Measurements from ENCODE around the gene DRC7. TPM values are rescaled to one million over a fixed set of nuclear protein-coding genes. Genes with fewer than 3 reads are reported as not detected.

The DRC7 gene
- total and polyA plus RNA-seq, 2 experiments from 2014 or later, result 0.83 to 2.0 TPM

- Histone ChIP-seq H3K27me3 (no peaks in the 10 kb centered on the region), H3K4me3 (no peak overlapping the region), H3K9me3 (ENCODE audit: low read depth) (no peaks in the 10 kb centered on the region), H3K27ac (no peak overlapping the region), H3K4me1 (ENCODE audit: low read depth) (peaks cover 9% of the 10 kb centered on the region), H3K36me3 (no peaks in the 10 kb centered on the region)
- TF ChIP-seq CTCF (IDR thresholded peaks at IDR 0.05; ENCODE audit: low read depth, low read length), result no peak
- no peak for DNase-seq (ENCODE audit: low read depth in 1 of 2, low spot score in 1 of 2)
Measured at GRCh38 chr16:57683636-57684545, 10.7 kb upstream of the DRC7 start.

GRCh38 chr16:57684626-57685358, 9.8 kb upstream of the DRC7 start:
- H3K27ac ChIP-seq, result no peak overlapping the region
- H3K27me3 ChIP-seq, result no peaks in the 10 kb centered on the region
- no peaks in the 10 kb centered on the region for H3K36me3 ChIP-seq
- H3K9me3 ChIP-seq (ENCODE audit: low read depth), result no peaks in the 10 kb centered on the region
- H3K4me3 ChIP-seq, result no peak overlapping the region
- DNase-seq (ENCODE audit: low read depth in 1 of 2, low spot score in 1 of 2), result no peak
- H3K4me1 ChIP-seq (ENCODE audit: low read depth), result peaks cover 14% of the 10 kb centered on the region
- TF ChIP-seq CTCF (IDR thresholded peaks at IDR 0.05; ENCODE audit: low read depth, low read length), result no peak

GRCh38 chr16:57685633-57686032, 9.0 kb upstream of the DRC7 start:
- no peak overlapping the region for H3K27ac ChIP-seq
- no peaks in the 10 kb centered on the region for H3K9me3 ChIP-seq (ENCODE audit: low read depth)
- H3K4me1 ChIP-seq (ENCODE audit: low read depth), result peaks cover 16% of the 10 kb centered on the region
- no peak for TF ChIP-seq CTCF (IDR thresholded peaks at IDR 0.05; ENCODE audit: low read depth, low read length)
- no peaks in the 10 kb centered on the region for H3K27me3 ChIP-seq
- no peak for DNase-seq (ENCODE audit: low read depth in 1 of 2, low spot score in 1 of 2)
- H3K36me3 ChIP-seq, result no peaks in the 10 kb centered on the region
- no peak overlapping the region for H3K4me3 ChIP-seq

GRCh38 chr16:57686577-57686976, 8.0 kb upstream of the DRC7 start:
- no peaks in the 10 kb centered on the region for H3K36me3 ChIP-seq
- DNase-seq (ENCODE audit: low read depth in 1 of 2, low spot score in 1 of 2), result no peak
- TF ChIP-seq CTCF (IDR thresholded peaks at IDR 0.05; ENCODE audit: low read depth, low read length), result no peak

GRCh38 chr16:57687363-57687929, 7.2 kb upstream of the DRC7 start:
- H3K36me3 ChIP-seq, result no peaks in the 10 kb centered on the region
- DNase-seq (ENCODE audit: low read depth in 1 of 2, low spot score in 1 of 2), result no peak
- no peak overlapping the region for H3K27ac ChIP-seq
- H3K9me3 ChIP-seq (ENCODE audit: low read depth), result no peaks in the 10 kb centered on the region
- no peaks in the 10 kb centered on the region for H3K27me3 ChIP-seq
- no peak overlapping the region for H3K4me3 ChIP-seq
- H3K4me1 ChIP-seq (ENCODE audit: low read depth), result peaks cover 16% of the 10 kb centered on the region
- no peak for TF ChIP-seq CTCF (IDR thresholded peaks at IDR 0.05; ENCODE audit: low read depth, low read length)

More at GRCh38 chr16:57686577-57686976, 8.0 kb upstream of the DRC7 start:
- H3K27me3 ChIP-seq, result no peaks in the 10 kb centered on the region
- no peak overlapping the region for H3K4me3 ChIP-seq
- peaks cover 16% of the 10 kb centered on the region for H3K4me1 ChIP-seq (ENCODE audit: low read depth)
- no peaks in the 10 kb centered on the region for H3K9me3 ChIP-seq (ENCODE audit: low read depth)
- H3K27ac ChIP-seq, result no peak overlapping the region
